ENCODE results near the gene XRCC4. TPM values are rescaled to one million over a fixed set of nuclear protein-coding genes. Genes with fewer than 3 reads are reported as not detected.

XRCC4 gene
- polyA plus RNA-seq: 8.4 TPM

DNA sequence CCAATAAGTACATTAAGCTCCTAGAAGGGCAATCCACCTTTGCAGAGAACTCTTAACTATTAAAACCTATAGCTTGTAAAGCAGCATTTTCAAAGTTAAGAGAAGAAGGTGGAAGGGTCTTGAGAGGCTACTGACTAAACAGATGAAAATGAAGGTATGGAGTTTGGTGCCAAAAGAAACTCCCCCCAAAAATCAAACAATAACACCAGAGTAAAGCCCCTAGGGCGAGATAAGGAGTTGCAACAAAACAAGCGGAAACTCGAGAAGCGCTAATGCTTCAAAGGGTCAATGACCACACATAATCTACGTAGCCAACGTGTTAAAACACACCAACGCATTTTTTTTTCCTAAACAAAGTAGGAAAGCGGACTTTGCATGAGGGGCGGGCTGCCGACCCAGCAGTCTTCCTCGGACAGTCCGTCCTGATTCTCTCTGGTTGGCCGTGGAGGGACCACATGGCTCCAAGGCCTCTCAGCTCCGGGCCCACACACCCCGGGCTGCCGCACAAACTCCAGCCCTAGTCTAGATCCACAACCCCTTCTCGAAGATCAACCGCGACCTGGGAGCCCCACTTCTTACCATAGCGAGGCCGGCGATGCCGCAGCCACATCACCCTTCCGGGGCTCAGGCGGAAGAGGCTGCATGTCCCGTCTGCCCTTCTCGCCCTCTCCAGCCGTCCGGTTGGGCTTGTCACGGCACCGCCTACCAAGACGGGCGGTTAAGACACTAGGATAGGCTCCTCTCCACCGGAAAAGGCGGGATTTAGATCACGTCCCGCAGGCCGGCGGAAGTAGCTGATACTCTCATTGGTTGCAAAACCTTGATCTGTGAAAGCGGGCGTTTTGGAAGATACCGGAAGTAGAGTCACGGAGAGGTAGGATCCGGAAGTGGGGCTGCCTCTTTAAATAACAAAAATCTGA, at the start of gene XRCC4, which contains the start of gene TMEM167A:
TSS of gene XRCC4 (plus strand) at position 806 of the 920 bp plus-strand sequence. CDS start 27,373 bp downstream, outside the sequence.
TSS of gene TMEM167A (minus strand) at position 653 of the 920 bp plus-strand sequence. CDS start at position 582, 71 bp downstream.
- Mint-ChIP-seq H3K27ac (peak within 1 kb of the TSS; percentile 92 to 99 (median 99)), H3K27me3 (no peaks in the 10 kb centered on the region), H3K4me3 (peak within 1 kb of the TSS; percentile 94 to 100 (median 100)), H3K4me1 (peaks cover 38 to 43% (median 42%) of the 10 kb centered on the region in 3 donors), H3K9me3 (peaks cover 0 to 2% (median 0%) of the 10 kb centered on the region in 3 donors), H3K36me3 (peaks cover 12% of the 10 kb centered on the region)

- Mint-ChIP-seq H3K4me3 (no peak overlapping the region), H3K4me1 (peaks cover 8 to 9% (median 8%) of the 10 kb centered on the region in 3 donors), H3K27ac (no peak overlapping the region), H3K9me3 (no peaks in the 10 kb centered on the region), H3K27me3 (no peaks in the 10 kb centered on the region), H3K36me3 (peaks cover 3% of the 10 kb centered on the region)
Observed at GRCh38 chr5:83029912-83030311, 47.4 kb upstream of the XRCC4 start.

DNA sequence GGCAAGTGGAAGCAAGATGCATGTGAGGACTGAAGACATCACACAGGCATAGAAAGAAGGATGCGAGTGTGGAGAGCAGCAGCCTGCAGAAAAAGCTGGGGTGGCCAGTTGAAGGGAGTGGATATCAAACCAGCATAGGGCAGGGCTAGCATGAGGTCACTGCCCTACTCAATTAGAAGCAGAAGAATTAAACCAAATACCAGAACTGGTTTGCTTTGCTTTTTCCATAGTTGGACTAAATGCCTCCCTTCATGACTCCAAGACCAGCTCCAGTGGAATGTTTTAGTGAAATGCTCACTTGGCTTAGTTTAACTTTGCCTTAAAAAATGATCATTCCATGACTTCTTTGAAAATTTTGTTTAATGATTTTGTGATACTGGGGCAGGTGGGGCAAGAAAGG, 46.0 kb upstream of the XRCC4 start:
- Mint-ChIP-seq H3K9me3 (no peaks in the 10 kb centered on the region), H3K36me3 (peaks cover 3% of the 10 kb centered on the region), H3K4me3 (no peak overlapping the region), H3K27ac (no peak overlapping the region), H3K27me3 (no peaks in the 10 kb centered on the region), H3K4me1 (peaks cover 0 to 6% (median 5%) of the 10 kb centered on the region in 3 donors)

- H3K9me3 Mint-ChIP-seq: no peaks in the 10 kb centered on the region
- no peaks in the 10 kb centered on the region for H3K27me3 Mint-ChIP-seq
- H3K27ac Mint-ChIP-seq: no peak overlapping the region
- H3K4me1 Mint-ChIP-seq: no peaks in the 10 kb centered on the region
- peaks cover 3% of the 10 kb centered on the region for H3K36me3 Mint-ChIP-seq
- H3K4me3 Mint-ChIP-seq: no peak overlapping the region
Observed at GRCh38 chr5:83034036-83034435, 43.3 kb upstream of the XRCC4 start.

GRCh38 chr5:83034528-83035207, 42.7 kb upstream of the XRCC4 start:
- Mint-ChIP-seq H3K27me3 (no peaks in the 10 kb centered on the region), H3K4me3 (no peak overlapping the region), H3K27ac (peak overlapping the region in 1 of 3 donors; percentile 33), H3K36me3 (peaks cover 3% of the 10 kb centered on the region), H3K4me1 (no peaks in the 10 kb centered on the region), H3K9me3 (no peaks in the 10 kb centered on the region)

DNA sequence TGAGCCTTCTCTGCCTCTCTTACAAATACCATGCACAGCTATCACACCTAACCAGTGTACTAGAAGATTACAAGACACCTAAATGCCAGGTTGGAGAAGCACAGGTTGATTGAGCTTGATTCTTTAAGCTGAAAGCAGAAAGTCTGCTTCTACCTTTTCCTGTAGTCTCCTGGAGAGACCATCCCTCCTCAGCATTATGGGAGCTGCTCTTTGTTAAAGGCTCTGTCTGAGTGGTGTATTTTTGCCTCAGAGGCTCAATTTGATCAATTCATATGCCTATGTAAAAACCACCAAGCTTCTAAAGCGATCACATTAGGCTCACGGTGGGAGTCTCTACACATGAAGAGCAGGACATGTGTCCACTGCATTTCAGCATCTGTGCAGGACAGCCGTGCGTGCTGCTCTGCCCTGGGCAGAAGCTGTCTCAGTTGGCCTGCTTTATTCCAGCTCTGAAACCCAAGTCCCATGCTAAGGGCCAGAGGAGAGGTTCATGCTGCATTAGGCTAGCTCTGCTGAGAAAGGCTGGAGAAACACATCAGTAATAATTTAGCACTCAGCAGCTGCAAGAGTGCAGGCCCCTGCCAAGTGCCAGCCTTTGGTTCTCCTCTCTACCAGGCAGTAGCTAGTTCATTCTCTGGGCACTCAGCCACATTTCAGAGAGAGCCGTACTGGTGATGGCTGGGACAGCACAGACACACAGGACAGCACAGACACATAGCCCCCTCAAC, 41.8 kb upstream of the XRCC4 start:
- Mint-ChIP-seq H3K4me1 (no peaks in the 10 kb centered on the region), H3K36me3 (peaks cover 3% of the 10 kb centered on the region), H3K27me3 (no peaks in the 10 kb centered on the region), H3K4me3 (no peak overlapping the region), H3K9me3 (no peaks in the 10 kb centered on the region), H3K27ac (no peak overlapping the region)

DNA sequence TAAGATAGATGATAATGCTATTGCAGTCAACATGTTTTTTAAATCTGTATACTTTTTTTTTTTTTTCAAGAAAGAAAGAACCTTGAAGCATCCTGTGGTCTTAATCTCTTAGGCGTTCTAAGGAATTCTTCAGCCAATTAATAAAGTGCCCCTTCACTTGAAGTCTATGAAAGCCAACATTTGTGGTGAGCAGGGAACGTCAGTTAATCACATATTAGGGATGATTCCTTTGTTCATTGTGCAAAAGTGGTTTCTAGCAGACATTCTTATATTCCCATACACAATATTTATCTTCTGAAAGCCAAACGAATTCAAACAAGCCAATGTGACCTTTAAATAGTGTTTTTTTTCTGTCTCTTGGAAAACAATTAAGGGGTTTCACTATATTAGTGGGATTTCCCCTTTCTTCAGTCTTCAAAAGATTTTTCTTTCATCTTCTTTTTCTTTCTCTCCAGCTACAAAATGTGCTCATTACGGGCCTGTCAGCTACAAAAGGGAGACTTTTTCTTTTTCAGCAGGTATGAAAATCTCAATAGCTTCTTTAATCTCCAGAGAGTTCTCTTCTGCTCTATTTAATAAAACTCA, 40.3 kb upstream of the XRCC4 start:
- Mint-ChIP-seq H3K27ac (no peak overlapping the region), H3K36me3 (no peaks in the 10 kb centered on the region), H3K27me3 (no peaks in the 10 kb centered on the region)

DNA sequence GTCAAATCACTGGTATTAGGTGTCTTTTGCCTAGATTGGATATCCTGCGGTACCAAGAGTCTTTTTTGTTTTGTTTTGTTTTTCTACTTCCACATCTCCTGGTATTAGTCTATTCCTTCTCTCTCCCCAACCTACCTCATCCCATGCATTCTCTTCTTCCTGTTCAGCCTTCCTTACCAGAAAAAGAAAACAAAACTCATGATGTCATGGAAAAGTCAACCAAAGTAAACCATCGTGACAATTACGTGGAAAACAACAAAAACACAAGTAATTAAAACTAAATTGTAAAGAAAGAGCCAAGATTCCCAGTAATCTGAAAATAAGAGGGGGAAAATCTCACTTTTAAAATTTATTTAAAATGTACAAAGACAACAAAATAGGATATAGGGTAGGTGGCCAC, 38.4 kb upstream of the XRCC4 start:
- H3K36me3 Mint-ChIP-seq: no peaks in the 10 kb centered on the region
- no peaks in the 10 kb centered on the region for H3K9me3 Mint-ChIP-seq
- H3K27me3 Mint-ChIP-seq: no peaks in the 10 kb centered on the region
- H3K27ac Mint-ChIP-seq: no peak overlapping the region
- H3K4me3 Mint-ChIP-seq: no peak overlapping the region
- H3K4me1 Mint-ChIP-seq: no peaks in the 10 kb centered on the region

More for the DNA sequence above, 40.3 kb upstream of the XRCC4 start:
- H3K4me1 Mint-ChIP-seq: no peaks in the 10 kb centered on the region
- no peaks in the 10 kb centered on the region for H3K9me3 Mint-ChIP-seq
- no peak overlapping the region for H3K4me3 Mint-ChIP-seq

GRCh38 chr5:83042507-83042906, 34.8 kb upstream of the XRCC4 start:
- Mint-ChIP-seq H3K4me1 (no peaks in the 10 kb centered on the region), H3K9me3 (no peaks in the 10 kb centered on the region), H3K27ac (peak overlapping the region in 1 of 3 donors; percentile 17), H3K27me3 (no peaks in the 10 kb centered on the region), H3K36me3 (no peaks in the 10 kb centered on the region), H3K4me3 (no peak overlapping the region)

- H3K9me3 Mint-ChIP-seq: no peaks in the 10 kb centered on the region
- H3K36me3 Mint-ChIP-seq: no peaks in the 10 kb centered on the region
- H3K27ac Mint-ChIP-seq: no peak overlapping the region
- no peaks in the 10 kb centered on the region for H3K4me1 Mint-ChIP-seq
- no peak overlapping the region for H3K4me3 Mint-ChIP-seq
- no peaks in the 10 kb centered on the region for H3K27me3 Mint-ChIP-seq
Observed at GRCh38 chr5:83044926-83045325, 32.4 kb upstream of the XRCC4 start.

DNA sequence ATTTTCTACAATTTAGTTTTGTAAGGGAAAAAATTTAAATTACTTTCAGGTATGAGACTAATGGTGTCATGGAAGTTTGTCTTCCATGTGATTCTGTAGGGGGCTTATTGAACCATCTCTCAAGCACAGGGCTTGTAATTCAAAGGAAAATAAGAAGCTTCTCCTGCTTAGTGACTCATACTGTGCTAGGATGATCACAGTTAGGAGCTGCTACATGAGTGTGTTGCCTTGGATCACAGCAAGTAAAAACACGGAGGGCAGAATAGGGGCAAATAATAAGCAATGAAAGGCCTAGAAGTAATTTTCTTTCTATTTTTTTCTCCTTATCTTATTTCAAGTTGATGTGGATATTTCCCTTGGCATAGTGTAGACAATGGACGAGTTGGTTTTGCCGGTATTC, 29.1 kb upstream of the XRCC4 start:
- H3K9me3 Mint-ChIP-seq: no peaks in the 10 kb centered on the region

DNA sequence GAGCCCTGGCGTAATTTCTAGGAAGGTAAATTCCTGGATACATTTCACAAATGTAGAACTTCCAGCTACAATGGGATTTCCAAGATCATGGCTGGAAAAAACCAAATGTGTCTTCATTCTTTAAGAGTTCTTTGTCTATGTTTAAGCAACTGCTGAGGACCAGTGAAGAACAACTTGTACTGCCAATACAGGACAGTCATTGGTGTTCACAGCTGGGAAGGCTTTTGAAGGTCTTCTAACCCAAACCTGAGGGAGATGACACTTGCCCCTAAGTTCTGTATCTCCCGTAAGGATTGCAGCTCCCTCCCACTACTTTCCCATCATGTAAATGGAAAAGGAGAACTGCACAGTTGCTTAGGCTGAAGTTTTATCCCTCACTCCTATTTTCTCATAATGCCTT, 28.5 kb upstream of the XRCC4 start:
- Mint-ChIP-seq H3K9me3 (no peaks in the 10 kb centered on the region), H3K36me3 (peaks cover 2% of the 10 kb centered on the region), H3K27me3 (no peaks in the 10 kb centered on the region), H3K4me3 (no peak overlapping the region), H3K27ac (no peak overlapping the region), H3K4me1 (no peaks in the 10 kb centered on the region)

More for the DNA sequence above, 29.1 kb upstream of the XRCC4 start:
- Mint-ChIP-seq H3K4me1 (no peaks in the 10 kb centered on the region), H3K4me3 (no peak overlapping the region), H3K36me3 (no peaks in the 10 kb centered on the region), H3K27ac (no peak overlapping the region), H3K27me3 (no peaks in the 10 kb centered on the region)

DNA sequence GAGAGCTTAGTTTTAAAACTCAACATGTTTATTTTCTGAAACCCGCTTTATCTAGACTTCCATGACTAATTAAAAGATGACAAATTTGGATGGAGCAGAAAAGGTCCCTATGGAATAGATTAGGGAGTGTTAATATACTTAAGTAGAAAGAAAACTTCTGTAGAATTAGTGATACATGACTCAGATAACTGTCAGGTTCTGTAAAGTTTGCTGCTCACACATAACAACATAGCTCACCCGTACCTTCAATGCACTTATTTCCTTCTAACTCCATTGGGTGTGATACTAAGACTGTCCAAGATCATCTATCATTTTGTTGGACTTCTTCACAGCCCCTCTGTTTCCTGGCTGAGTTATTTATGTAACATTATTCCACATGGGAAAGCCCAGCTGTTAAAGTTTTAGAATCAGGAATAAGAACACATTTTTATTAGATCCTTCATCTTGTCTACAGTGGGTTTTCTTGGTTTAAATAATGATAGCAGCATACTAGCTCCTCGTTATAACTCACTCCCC, 27.9 kb upstream of the XRCC4 start:
- H3K27me3 Mint-ChIP-seq: no peaks in the 10 kb centered on the region
- no peak overlapping the region for H3K4me3 Mint-ChIP-seq
- no peak overlapping the region for H3K27ac Mint-ChIP-seq
- H3K4me1 Mint-ChIP-seq: no peaks in the 10 kb centered on the region
- no peaks in the 10 kb centered on the region for H3K9me3 Mint-ChIP-seq
- H3K36me3 Mint-ChIP-seq: peaks cover 4% of the 10 kb centered on the region

DNA sequence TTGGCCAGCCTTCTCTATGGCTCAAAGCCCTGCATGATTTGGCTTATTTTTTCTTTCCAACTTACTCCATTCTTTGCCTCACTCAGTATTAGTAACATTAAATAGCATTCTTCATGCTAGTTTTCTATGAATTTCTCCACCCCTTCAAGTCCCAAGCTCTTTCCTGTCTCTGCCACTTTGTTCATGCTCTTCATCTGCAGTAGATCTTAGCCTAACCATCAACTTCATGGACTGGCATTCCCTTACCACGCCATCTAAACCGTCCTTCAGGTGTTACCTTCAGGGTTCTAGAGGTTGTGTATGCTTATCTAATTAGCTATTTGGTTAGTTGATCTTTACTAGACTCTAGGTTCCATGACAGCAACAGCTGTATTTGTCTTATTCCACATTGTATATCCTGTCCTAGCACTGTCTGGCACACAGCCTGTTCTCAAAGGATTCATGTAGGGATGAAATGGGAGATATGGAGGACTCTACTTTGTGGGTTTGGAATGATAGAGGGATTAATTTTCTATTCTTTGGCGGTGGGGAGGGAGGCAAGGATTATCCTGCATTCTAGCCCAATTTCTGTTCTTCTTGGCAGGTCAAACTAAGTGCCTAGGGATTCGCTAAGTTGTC, 26.5 kb upstream of the XRCC4 start:
- Mint-ChIP-seq H3K4me3 (no peak overlapping the region), H3K27ac (no peak overlapping the region), H3K36me3 (peaks cover 6% of the 10 kb centered on the region), H3K27me3 (no peaks in the 10 kb centered on the region), H3K4me1 (peaks cover 0 to 1% (median 0%) of the 10 kb centered on the region in 3 donors), H3K9me3 (no peaks in the 10 kb centered on the region)

All from IgD-negative memory B cell (primary cell).